Transverse colon (tissue), 4 donors: ENCODE measurements around the gene LAPTM5. TPM values are rescaled to one million over a fixed set of nuclear protein-coding genes. Genes with fewer than 3 reads are reported as not detected.
A peak's percentile ranks its signal among the peaks of the same experiment; 100 is the strongest.

Experiments used
- DNase-seq: peaks from one replicate; pipeline ENCODE4 v3.0.0-alpha.2; 2019
- H3K27ac ChIP-seq, 4 donors: fragments of 200-600 bp; sonication (generic); 2 replicates each; pipeline ENCODE4 v1.5.1; 2016 to 2018; ENCODE audit warnings: inconsistent platforms in 4 of 4
- H3K27me3 ChIP-seq: fragments of 200-600 bp; sonication (generic); 2 replicates; pipeline ENCODE4 v1.5.1; 2017; ENCODE audit warnings: inconsistent platforms
- H3K36me3 ChIP-seq, 4 donors: fragments of 200-600 bp; sonication (generic); 2 replicates each; pipeline ENCODE4 v1.5.1; 2017 to 2019; ENCODE audit warnings: inconsistent platforms in 4 of 4
- H3K4me1 ChIP-seq, 4 donors: fragments of 200-600 bp; sonication (generic); 2 replicates each; pipeline ENCODE4 v1.5.1; 2017 to 2020; ENCODE audit warnings: inconsistent platforms in 4 of 4
- H3K4me3 ChIP-seq, 4 donors: fragments of 200-600 bp; sonication (generic); 1 replicate in 1 of 4; 2 replicates in 3 of 4; pipeline versions ENCODE4 v1.5.1 to v1.6.1; 2017 to 2019; ENCODE audit warnings: inconsistent platforms in 4 of 4
- H3K9me3 ChIP-seq, 2 donors: fragments of 200-600 bp; sonication (generic); 2 replicates each; pipeline ENCODE4 v1.5.1; 2017 to 2019; ENCODE audit warnings: inconsistent platforms in 2 of 2
- EP300 ChIP-seq: sonication (generic); formaldehyde crosslinking; IDR thresholded peaks from one replicate; pipeline ENCODE4 v1.6.1; 2017; ENCODE audit warnings: antibody characterized with exemption, low read depth
- POLR2A ChIP-seq: fragments of 450-650 bp; IDR thresholded peaks from one replicate; pipeline ENCODE4 v1.6.1; 2016; ENCODE audit warnings: antibody characterized with exemption, mild to moderate bottlenecking, moderate library complexity
- POLR2AphosphoS5 ChIP-seq, 3 donors: sonication (generic); formaldehyde crosslinking; IDR thresholded peaks; one replicate each; pipeline ENCODE4 v1.6.1; 2016; ENCODE audit warnings: antibody characterized with exemption in 3 of 3
- WGBS, 2 donors: methylation state at CpG; one replicate each; pipeline ENCODE4 v1.1.5; 2018; ENCODE audit warnings: low coverage in 1 of 2; 5-methylcytosine and 5-hydroxymethylcytosine counted together
- in situ Hi-C, 4 donors: fragments of 200-750 bp; cut with MboI; loops; one replicate each; pipeline versions ENCODE4 v1.15.0 to v1.15.1; 2017; ENCODE audit warnings: low sequenced_read_pairs in 3 of 4, low pct_ligation_motif_present in 1 of 4, low pct_unique_long_range_greater_than_20kb in 1 of 4
- intact Hi-C: fragments of 100-400 bp; cut with DNase I; formaldehyde crosslinking; loops from one replicate; pipeline ENCODE4 v1.15.1; 2023; ENCODE audit warnings: low total_unique reads
- total RNA-seq, 4 donors: library from RNA; depleted of rRNA; stranded (reverse); fragments of >200 nt; gene quantifications; one replicate each; pipeline ENCODE4 v1.1.0, GENCODE V29; 2016
- TF ChIP-seq, protein P1 (sequence below), 5 experiments: fragments of 200-600 bp in 3 of 5; fragments of 450-650 bp in 2 of 5; sonication (generic) in 3 of 5; IDR thresholded peaks; 1 replicate in 2 of 5; 2 replicates in 3 of 5; pipeline ENCODE4 v1.5.1; 2016 to 2017; ENCODE audit warnings: antibody characterized with exemption in 5 of 5, inconsistent platforms in 3 of 5, mild to moderate bottlenecking in 2 of 5, moderate library complexity in 1 of 5

The LAPTM5 gene
- total RNA-seq, 4 donors from 2014 or later, result 5.2 to 66.6 (median 34.5) TPM

GRCh38 chr1:30781906-30782305, 24.3 kb upstream of the LAPTM5 start:
- Histone ChIP-seq H3K4me3 (no peak overlapping the region), H3K9me3 (no peaks in the 10 kb centered on the region), H3K27me3 (no peaks in the 10 kb centered on the region), H3K36me3 (no peaks in the 10 kb centered on the region), H3K4me1 (peaks cover 0 to 11% (median 3%) of the 10 kb centered on the region in 4 donors), H3K27ac (no peak overlapping the region)
- TF ChIP-seq POLR2AphosphoS5 (IDR thresholded peaks at IDR 0.05) (no peak), EP300 (no peak), POLR2A (no peak)
- TF ChIP-seq, protein P1, sequence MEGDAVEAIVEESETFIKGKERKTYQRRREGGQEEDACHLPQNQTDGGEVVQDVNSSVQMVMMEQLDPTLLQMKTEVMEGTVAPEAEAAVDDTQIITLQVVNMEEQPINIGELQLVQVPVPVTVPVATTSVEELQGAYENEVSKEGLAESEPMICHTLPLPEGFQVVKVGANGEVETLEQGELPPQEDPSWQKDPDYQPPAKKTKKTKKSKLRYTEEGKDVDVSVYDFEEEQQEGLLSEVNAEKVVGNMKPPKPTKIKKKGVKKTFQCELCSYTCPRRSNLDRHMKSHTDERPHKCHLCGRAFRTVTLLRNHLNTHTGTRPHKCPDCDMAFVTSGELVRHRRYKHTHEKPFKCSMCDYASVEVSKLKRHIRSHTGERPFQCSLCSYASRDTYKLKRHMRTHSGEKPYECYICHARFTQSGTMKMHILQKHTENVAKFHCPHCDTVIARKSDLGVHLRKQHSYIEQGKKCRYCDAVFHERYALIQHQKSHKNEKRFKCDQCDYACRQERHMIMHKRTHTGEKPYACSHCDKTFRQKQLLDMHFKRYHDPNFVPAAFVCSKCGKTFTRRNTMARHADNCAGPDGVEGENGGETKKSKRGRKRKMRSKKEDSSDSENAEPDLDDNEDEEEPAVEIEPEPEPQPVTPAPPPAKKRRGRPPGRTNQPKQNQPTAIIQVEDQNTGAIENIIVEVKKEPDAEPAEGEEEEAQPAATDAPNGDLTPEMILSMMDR (IDR thresholded peaks at IDR 0.05), result no peak
- intact Hi-C loops, result loop anchor here (5.0 kb wide), 1 partner anchor 130 kb away; no protein-coding TSS in a partner anchor
- in situ Hi-C loops, result loop anchor here in 1 of 4 donors (25.0 kb wide), 1 partner anchor 380 kb away; no protein-coding TSS in a partner anchor
- no peak for DNase-seq
- 65 to 100% methylated on average over 2 to 10 of the region's 10 CpGs for WGBS, 2 donors

DNA sequence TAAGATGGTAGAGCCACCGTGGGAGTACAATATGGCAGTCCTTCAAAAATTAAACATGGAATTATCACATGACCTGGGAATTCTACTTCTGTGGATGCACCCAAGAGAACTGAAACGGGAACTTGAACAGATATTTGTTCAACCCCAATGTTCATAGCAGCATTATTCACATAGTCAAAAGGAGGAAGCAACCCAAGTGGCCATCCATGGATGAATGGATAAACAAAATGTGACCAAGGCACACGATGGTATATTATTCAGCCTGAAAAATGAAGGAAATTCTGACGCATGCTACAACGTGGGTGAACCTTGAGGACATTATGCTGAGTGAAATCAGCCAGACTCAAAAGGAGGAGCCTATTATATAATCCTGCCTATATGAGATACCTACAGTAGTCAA, 22.8 kb upstream of the LAPTM5 start:
- Histone ChIP-seq H3K4me3 (no peak overlapping the region), H3K27me3 (no peaks in the 10 kb centered on the region), H3K9me3 (no peaks in the 10 kb centered on the region), H3K36me3 (no peaks in the 10 kb centered on the region), H3K4me1 (peaks cover 0 to 11% (median 3%) of the 10 kb centered on the region in 4 donors), H3K27ac (no peak overlapping the region)
- in situ Hi-C loops, result loop anchor here in 1 of 4 donors (25.0 kb wide), 1 partner anchor 382 kb away; no protein-coding TSS in a partner anchor
- no peak for TF ChIP-seq POLR2A
- no peak for TF ChIP-seq EP300
- no peak for TF ChIP-seq POLR2AphosphoS5 (IDR thresholded peaks at IDR 0.05)
- no peak for DNase-seq
- 7 to 39% methylated on average over 2 to 5 of the region's 5 CpGs for WGBS, 2 donors
- intact Hi-C loops, result loop anchor here (5.0 kb wide), 1 partner anchor 132 kb away; no protein-coding TSS in a partner anchor

DNA sequence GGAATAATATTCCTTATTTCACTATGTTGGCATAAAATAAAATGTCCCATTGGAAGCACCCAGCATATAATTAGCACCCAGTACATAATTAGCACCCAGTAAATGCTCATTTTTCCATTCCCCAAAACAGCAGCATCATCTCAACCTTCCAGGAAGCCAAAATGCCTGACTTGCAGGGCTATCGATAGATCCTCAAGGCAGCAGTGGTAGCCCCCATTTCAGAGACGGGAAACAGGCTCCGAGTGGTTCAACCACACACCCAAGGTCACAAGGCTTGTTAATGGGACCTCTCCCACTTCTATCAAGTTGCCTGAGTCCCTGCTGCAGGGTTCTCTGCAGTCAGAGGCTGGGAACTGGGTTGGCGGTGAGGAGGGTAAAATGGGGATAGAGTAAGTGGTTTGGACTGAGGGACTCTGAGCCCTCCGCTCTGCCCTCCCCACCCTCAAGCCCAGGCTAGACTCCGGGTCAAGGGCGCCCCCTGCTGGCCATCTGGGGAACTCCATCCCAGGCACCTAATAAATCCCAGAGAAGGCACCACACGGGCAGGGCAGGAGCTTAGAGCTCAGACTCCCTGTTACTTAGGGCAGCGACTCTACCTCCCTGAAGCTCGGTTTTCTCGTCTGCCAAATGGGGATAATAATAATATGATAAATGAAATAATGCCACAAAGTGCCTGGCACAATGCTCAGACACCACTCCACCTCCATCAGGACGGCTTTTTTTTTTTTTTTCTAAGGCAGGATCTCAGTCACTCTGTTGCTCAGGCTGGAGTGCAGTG, 21.9 kb upstream of the LAPTM5 start:
- DNase-seq, result peak; percentile 89
- Histone ChIP-seq H3K4me3 (no peak overlapping the region), H3K27me3 (no peaks in the 10 kb centered on the region), H3K27ac (no peak overlapping the region), H3K9me3 (no peaks in the 10 kb centered on the region), H3K36me3 (no peaks in the 10 kb centered on the region), H3K4me1 (peaks cover 0 to 11% (median 3%) of the 10 kb centered on the region in 4 donors)
- TF ChIP-seq EP300, result no peak
- TF ChIP-seq, protein P1 (IDR thresholded peaks at IDR 0.05), result peak; percentile 98 to 99 (median 99)
- in situ Hi-C loops (loop anchor here (5.0 to 25.0 kb wide), 2 partner anchors 57 to 383 kb away; partner anchors contain the start of gene MATN1 (in 3 of the 4)), intact Hi-C loops (loop anchor here (1.0 to 5.0 kb wide), 2 partner anchors 60 to 133 kb away; no protein-coding TSS in a partner anchor)
- 13 to 16% methylated on average over 2 to 11 of the region's 12 CpGs for WGBS, 2 donors

- Histone ChIP-seq H3K4me3 (no peak overlapping the region), H3K36me3 (no peaks in the 10 kb centered on the region), H3K9me3 (no peaks in the 10 kb centered on the region), H3K27me3 (no peaks in the 10 kb centered on the region), H3K4me1 (peaks cover 0 to 11% (median 3%) of the 10 kb centered on the region in 4 donors), H3K27ac (no peak overlapping the region)
- in situ Hi-C loops (loop anchor here (5.0 to 25.0 kb wide), 2 partner anchors 57 to 383 kb away; partner anchors contain the start of gene MATN1 (in 3 of the 4)), intact Hi-C loops (loop anchor here (1.0 kb wide), 1 partner anchor 60 kb away; no protein-coding TSS in a partner anchor)
- 40 to 68% methylated on average over 1 to 6 of the region's 6 CpGs for WGBS, 2 donors
- TF ChIP-seq, protein P1 (IDR thresholded peaks at IDR 0.05), result no peak
- DNase-seq, result no peak
These were observed 21.4 kb upstream of the LAPTM5 start for GRCh38 chr1:30778979-30779293.
